CD4-positive, alpha-beta T cell treated with Interleukin-1 beta for 1 hour (primary cell): ENCODE measurements around the gene CMPK2.
"Not testable (repeated sequence)": the region's sequence is repeated elsewhere in the genome, so short reads cannot be mapped to it uniquely, and the experiment has no call there.

Source experiments
- DNase-seq, 2 donors: peaks; one replicate each; pipeline ENCODE4 v3.0.0-alpha.2; 2020 to 2022

The CMPK2 gene

GRCh38 chr2:6865346-6866274 lies at the start of gene CMPK2:
Gene CMPK2 (minus strand): TSS chr2:6865907. CDS start chr2:6865696, 211 bp downstream.
- peak; percentile 69 to 82 for DNase-seq

- DNase-seq: no peak
Observed at GRCh38 chr2:6915399-6915798, 49.7 kb upstream of the CMPK2 start.

GRCh38 chr2:6914828-6915227 lies 49.1 kb upstream of the CMPK2 start:
- DNase-seq: no peak

GRCh38 chr2:6913415-6914157 lies 47.9 kb upstream of the CMPK2 start:
- DNase-seq: peak; percentile 30 to 44

- DNase-seq: no peak
Observed at GRCh38 chr2:6911721-6912120, 46.0 kb upstream of the CMPK2 start.

- DNase-seq: peak in 1 of 2 donors; percentile 68
Observed at GRCh38 chr2:6909431-6910385, 44.0 kb upstream of the CMPK2 start.

GRCh38 chr2:6908291-6908690 lies 42.6 kb upstream of the CMPK2 start:
- no peak for DNase-seq

GRCh38 chr2:6906165-6906741 lies 40.5 kb upstream of the CMPK2 start:
- no peak for DNase-seq

GRCh38 chr2:6905668-6906067 lies 40.0 kb upstream of the CMPK2 start:
- DNase-seq: no peak

GRCh38 chr2:6902581-6902980 lies 36.9 kb upstream of the CMPK2 start:
- DNase-seq: not testable (repeated sequence)

GRCh38 chr2:6896930-6897759 lies 31.4 kb upstream of the CMPK2 start:
- peak in 1 of 2 donors; percentile 52 for DNase-seq

GRCh38 chr2:6893876-6894482 lies 28.3 kb upstream of the CMPK2 start:
- no peak for DNase-seq

- DNase-seq: no peak
Observed at GRCh38 chr2:6888724-6889123, 23.0 kb upstream of the CMPK2 start.

GRCh38 chr2:6887751-6888192 lies 22.1 kb upstream of the CMPK2 start:
- DNase-seq: no peak

- no peak for DNase-seq
Observed at GRCh38 chr2:6885968-6886367, 20.3 kb upstream of the CMPK2 start.

- DNase-seq: no peak
Observed at GRCh38 chr2:6885551-6885950, 19.8 kb upstream of the CMPK2 start.

- DNase-seq: no peak
Observed at GRCh38 chr2:6883448-6884122, 17.9 kb upstream of the CMPK2 start.

- no peak for DNase-seq
Observed at GRCh38 chr2:6881516-6881915, 15.8 kb upstream of the CMPK2 start.

GRCh38 chr2:6881046-6881445 lies 15.3 kb upstream of the CMPK2 start:
- DNase-seq: no peak

- peak in 1 of 2 donors; percentile 33 for DNase-seq
Observed at GRCh38 chr2:6880200-6880733, 14.6 kb upstream of the CMPK2 start.
